Measurements from ENCODE around the gene PAX3.
"Not testable (repeated sequence)": the region's sequence is repeated elsewhere in the genome, so short reads cannot be mapped to it uniquely, and the experiment has no call there.

The PAX3 gene

DNA sequence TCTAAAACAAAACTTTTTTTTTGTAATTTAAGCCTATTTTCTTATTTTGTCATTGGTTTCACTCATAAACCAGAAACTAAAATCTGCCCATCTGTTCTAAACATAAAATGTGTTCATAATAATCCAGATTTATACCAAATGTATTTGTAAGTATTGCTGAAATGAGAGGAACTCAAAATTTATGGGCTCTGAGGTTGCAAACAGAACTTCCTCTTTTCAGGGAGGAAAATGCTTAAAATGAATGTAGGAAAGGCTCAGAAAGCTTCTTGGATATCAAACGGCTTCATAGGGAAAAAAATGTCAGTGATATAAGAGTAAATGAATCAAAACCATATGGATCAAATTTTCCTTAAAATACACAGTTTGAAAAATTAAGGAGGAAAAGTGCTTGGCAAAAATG is 83.9 kb downstream of the PAX3 start:
- no peak for DNase-seq (ENCODE audit: low read depth, low spot score)

DNA sequence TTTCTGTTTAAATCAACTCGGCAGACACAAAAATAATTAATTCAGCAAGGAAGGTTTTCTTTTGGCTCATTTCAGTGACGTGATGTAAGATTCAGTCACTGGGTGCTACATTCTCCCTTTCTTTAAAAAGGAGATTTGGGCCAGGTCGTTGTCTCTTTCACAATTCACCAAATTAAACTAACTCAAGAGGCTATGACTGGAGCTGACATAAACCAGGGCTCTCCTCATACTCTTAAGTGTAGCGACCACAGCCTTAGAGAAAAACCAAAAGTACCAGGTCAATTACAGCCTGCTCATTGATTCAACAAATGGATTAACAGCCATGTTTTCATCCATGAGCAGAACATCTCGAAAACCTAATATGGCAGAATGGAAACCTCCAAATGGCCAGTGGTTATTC is 85.7 kb downstream of the PAX3 start:
- DNase-seq (ENCODE audit: low read depth, low spot score) = no peak

DNA sequence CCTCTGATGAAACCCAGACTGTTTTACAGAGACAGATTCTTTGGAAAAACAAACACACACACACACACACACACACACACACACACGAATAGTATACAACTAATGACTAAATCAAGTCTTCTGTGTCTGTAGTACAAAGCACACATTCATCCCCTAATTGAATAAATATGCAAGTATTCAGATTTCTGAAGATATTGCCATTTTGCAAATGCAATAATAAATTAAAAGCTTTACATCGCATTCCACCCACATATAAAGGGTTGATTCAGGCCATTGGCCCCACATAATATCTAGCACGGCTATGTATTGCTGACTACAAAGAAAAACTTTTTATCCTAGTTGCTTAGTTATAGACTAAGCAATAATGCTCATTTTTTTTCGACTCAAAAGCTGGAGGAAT is 86.2 kb downstream of the PAX3 start:
- no peak for DNase-seq (ENCODE audit: low read depth, low spot score)

DNA sequence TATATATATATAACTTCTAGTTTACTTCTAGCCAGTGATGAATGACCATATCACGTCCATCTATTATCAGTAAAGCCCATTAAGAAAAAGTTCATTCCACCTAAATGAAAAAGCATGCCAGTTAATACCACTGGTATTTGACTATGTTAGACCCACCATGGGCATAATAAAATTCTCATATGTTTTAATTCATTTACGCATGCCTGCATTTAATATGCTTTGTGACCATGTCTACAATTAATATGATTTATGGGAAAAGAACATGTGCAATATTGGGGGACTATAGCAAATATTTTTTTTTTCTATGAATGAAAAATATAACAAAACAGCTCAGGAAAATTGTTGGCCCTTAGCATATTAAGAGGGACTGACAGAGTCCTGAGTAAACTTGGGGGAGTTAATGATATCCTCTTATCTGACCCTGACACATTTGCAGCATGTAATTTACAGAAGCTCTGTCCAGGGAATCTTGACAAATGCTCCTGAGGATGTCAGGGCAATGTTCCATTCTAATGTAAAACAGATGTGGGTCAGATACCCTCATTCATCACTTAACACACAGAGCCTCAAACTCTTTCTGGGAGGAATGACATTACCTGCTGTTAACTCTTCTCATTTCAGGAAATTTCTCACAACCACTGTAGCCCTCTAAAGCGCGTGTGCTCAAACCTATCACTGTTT is 90.6 kb downstream of the PAX3 start:
- no peak for DNase-seq (ENCODE audit: low read depth, low spot score)

DNA sequence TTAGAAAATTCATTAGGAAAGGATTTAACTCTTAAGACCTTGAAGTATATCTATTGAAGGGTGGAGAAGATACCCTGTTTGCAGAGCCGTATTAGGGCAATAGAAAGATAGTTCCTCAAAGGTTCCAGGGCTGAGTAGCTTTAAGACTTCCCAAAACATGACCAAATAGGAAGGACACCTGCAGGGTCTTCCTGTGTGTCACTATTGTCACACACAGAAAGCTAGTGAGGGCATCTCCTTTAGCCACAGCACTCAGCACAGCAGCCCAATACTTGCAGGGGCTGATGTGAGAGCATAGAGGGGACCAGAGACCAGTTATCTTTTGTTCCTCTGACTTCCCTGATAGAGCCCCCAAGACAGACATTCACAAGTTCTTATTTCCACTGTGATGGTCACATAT is 93.7 kb downstream of the PAX3 start:
- DNase-seq (ENCODE audit: low read depth, low spot score) = no peak

DNA sequence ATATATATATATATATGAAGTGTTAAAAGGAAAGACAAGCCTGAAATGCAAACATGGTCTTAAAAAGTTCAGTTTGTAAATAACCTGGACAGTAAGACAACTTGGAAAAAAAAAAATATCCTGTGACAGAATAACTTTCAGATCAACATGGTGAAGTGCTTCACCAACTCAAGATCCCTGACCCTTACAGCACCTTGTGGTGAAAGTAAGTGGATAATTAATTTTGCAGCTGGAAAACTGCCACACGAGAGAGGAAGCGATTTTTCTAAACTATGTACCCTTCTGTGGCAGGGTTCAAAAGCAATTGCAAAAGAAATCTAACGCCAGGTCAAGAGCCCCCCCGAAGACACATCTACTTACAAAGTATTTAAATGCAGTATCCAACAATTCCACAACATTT is 95.8 kb downstream of the PAX3 start:
- DNase-seq (ENCODE audit: low read depth, low spot score) = no peak

DNA sequence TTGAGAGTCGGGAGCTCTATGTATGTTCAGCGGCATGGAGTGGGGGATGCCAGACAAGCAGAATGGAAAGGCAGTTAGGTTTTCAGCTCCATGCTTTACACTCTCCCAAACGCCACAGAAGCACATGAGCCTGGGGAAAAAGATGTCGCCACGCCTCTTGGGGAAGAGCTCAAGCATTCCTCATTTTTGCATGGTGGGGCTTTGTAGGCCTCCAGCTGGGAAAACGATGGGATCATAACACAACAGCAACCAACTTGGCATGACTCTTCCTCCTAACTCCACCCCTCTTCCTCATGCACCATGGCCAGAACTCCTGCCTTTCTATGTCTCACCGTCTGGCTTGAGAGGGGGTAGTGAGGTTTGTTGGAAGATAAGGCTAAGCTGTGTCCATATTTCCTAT is 102.6 kb downstream of the PAX3 start:
- no peak for DNase-seq (ENCODE audit: low read depth, low spot score)

DNA sequence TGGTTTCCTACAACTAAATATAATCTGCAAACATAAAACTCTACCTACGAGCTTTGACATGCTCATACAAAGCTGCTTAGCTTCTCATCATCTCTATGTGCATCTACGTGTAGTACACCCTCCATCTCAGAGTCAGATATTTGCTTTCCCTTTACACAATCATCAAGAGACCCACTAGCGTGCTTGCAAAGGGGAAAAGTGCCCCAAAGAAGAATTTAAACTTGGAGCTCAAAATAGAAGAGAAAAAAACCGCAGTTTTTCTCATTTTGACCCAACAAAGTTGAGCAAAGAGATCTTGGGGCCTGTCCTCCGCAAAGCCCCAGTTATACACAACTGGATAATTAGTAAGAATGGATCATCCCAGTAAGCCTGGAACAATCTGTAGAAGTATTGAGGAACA is 104.1 kb downstream of the PAX3 start:
- DNase-seq (ENCODE audit: low read depth, low spot score) = no peak

DNA sequence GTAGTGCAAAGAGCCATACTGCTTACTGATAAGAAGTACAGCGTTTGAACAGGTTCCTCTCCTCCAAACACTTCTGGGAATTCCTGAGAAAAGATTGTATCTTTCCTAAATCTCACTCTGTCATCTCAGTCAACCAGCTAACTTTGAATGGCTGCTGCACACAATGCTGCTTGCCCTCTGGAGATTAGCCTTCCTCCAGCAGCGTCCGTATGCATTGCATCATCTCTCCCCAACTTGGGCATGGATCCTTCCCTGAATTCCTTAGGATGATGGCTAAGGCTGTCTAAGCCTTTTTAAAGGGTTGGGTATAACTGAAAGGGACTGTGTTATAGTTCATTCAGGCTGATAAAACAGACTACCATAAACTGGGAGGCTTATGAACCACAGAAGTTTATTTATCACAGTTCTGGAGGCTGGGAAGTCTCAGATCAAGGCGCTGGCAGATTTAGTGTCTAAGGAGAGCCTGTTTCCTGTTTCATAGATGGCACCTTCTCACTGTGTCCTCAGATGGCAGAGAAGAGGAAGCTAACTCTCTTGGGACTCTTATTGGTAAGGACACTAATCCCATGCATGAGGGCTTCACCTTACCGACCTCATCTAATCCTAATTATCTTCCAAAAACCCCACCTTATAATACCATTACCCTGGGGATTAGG is 105.3 kb downstream of the PAX3 start:
- no peak for DNase-seq (ENCODE audit: low read depth, low spot score)

DNA sequence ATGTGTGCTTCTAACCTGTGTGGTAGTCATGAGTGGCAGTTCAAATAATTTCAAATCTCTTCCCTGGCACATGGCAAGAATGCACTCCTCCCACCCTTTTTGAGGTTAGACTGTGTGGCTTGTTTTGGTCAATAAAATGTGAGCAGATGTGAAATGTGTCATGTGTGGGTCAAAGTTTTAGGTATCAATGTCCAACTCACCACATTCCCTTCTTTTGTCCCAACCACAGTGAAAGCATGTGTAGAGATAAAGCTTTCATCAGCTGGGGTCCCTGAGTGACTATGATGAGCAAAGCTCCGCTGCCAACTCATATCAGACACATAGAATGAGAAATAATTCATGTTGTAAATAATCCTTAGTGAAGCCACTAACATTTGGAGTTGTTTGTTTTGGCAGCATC is 118.2 kb downstream of the PAX3 start:
- DNase-seq (ENCODE audit: low read depth, low spot score) = no peak

DNA sequence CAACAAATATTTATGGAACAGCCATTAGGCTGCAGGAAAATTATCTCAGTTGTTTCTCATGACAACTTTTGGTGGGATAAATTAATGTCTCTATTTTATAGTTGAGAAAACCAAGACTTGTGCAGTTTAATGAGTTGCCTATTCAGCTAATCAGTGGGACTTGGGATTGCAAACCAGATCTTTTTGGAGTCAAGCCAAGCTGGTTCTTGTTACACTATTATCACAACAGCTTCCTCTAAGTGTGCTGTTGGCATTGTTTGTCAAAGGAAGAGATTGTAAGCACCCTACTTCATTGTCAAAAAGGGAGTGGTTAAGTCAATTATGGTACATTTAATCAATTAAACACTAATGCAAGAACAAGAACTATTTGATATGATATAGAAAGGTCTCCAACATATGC is 119.2 kb downstream of the PAX3 start:
- no peak for DNase-seq (ENCODE audit: low read depth, low spot score)

DNA sequence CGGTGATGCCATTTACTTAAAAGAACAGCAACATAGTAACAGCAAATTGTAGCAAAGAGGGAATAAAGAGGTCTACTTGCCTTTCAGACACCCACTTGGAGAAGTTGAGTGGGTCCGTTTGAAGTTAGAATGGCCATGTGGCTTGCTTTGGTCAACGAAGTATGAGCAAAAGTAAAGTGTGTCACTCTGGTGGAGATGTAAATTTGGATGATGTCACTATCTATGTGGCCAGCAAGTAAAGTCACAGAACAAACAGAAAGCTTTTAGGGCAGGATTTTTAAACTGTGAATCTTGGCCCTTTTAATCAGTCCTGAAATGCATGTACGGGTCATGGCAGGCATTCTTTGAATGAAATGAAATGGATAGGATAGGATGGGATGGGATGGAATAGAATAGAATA is 120.3 kb downstream of the PAX3 start:
- no peak for DNase-seq (ENCODE audit: low read depth, low spot score)

DNA sequence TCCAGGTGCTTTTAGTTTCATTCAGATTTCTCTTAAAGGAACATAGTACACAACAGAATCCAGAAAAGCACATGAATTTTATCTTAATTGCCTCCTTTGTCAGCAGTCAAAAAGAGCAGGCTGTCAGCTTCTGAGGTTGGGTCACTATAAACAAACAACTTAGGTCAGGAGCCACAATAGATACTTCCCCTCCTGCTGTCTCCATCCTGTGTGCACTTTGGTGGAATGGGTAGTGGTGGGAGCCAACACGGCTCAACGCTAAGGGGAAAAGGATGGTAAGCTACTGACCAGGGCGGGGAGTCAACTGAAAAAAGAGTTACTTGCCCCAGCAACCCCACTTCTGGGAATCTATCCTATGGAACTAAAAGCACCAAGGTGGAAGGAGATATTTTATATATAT is 121.9 kb downstream of the PAX3 start:
- DNase-seq (ENCODE audit: low read depth, low spot score) = no peak

DNA sequence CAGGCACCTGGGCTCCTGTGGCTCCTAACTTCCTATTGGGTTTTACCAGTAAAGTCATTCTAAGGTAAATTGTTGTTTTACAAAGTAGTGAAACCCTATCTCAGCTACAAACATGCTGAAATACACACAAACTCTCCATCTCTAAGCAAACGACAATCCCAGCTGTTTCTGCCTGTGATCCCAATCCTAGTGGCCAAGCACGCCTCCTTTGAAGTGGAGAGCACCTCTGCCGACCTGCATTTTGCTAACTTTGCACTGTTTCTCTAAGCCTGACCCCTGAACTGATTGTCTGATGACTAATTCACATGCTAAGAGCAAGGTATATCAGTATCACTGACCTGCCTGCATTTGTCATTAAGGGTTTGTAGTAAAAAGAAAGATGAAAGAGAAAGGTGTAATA is 124.3 kb downstream of the PAX3 start:
- DNase-seq (ENCODE audit: low read depth, low spot score) = no peak

DNA sequence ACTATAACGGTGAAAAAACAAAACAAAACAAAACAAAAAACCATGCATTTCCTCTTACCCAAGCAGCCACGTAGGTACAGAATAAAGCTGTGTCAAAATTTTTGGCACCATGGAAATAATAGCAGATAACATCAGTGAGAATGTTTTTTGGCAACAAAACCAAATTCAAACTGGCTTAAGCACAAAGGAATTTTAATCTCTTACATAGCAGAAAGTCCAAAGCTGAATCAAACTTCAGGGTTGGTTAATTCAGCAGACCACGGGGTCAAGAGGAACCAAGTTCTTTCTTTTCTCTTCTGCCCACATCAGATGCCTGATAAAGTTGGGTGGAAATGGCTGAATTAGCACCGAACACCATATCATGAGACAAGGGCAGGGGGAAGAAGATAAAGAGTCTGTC is 129.5 kb downstream of the PAX3 start:
- DNase-seq (ENCODE audit: low read depth, low spot score) = no peak

DNA sequence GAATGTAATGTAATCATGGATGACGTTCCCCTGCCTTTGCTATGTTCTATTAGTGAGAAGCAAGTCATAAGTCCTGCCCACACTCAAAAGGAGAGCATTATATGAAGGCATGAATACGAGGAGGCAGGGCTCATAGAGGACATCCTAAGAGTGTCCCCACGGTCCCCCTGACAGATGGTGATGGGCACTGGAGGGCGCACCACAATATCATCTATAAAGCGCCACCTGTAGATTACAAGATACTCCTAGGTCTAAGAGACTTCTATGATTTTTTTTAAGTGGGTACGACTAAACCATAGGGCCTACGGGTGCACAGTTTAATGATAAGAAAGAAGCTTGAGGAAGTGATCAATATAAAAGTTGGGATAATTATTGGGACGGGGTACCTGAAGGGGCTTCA is 131.0 kb downstream of the PAX3 start:
- no peak for DNase-seq (ENCODE audit: low read depth, low spot score)

DNA sequence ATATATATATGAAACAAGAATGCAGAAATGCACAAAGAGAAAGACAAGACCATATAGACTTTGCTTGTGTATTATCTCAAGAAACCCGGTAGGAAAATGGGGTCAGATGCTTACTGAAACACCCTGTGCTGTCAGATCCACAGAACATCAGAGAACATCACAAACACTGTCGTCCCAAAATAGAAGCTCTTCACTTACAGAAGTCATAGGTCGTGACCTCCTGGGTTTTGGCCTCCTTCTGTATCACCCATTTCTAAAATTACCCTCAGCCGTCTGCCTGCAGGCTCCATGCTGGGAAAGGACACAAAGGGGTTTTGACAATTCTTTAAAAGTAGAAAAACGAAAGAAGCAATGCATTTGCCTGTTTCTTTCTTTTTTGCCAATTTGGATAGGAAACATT is 137.9 kb downstream of the PAX3 start:
- no peak for DNase-seq (ENCODE audit: low read depth, low spot score)

DNA sequence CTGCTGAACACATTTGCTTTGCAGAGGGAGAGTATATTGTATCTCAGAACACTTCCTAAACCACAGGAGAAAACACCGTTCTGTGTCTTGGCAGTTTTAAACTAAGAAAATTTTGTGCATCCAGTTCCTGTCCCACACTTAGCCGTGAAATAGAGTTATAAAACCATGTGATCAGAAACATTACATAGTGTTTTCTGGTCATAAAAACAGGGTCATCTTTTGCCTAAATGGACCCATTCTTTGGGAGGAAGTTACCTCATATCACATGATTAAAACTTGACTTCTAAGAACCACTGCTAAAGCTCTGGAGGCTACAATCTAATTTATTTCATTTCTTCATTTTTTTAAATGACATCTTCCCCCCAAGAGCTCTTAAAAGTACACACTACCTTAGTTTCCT is 138.7 kb downstream of the PAX3 start:
- no peak for DNase-seq (ENCODE audit: low read depth, low spot score)

DNA sequence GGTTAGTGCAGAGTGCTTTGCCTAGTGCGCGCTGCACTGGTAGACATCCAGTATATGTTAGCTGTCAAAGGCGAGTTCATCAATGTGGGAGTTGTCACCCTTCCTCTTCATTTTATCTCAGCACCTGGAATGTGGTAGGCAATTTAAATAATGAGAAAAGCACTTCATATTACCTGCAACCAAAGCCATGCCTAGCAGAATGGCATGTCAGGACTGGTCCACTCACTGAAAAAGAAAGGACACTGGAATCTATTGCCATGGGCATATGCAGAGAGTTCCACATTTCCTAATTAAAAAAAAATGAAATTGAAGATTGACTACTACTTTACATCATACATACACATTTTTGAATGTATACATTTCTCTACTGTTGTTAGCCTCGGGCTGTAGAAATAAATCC is 139.6 kb downstream of the PAX3 start:
- DNase-seq (ENCODE audit: low read depth, low spot score) = no peak

DNA sequence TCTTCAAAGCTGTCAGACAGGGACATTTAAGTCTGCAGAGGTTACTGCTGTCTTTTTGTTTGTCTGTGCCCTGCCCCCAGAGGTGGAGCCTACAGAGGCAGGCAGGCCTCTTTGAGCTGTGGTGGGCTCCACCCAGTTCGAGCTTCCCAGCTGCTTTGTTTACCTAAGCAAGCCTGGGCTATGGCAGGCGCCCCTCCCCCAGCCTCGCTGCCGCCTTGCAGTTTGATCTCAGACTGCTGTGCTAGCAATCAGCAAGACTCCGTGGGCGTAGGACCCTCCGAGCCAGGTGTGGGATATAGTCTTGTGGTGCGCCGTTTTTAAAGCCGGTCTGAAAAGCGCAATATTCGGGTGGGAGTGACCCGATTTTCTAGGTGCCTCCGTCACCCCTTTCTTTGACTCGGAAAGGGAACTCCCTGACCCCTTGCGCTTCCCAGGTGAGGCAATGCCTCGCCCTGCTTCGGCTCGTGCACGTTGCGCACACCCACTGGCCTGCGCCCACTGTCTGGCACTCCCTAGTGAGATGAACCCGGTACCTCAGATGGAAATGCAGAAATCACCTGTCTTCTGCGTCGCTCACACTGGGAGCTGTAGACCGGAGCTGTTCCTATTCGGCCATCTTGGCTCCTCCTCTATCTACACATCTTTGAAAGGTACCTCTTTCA is 143.7 kb downstream of the PAX3 start:
- DNase-seq (ENCODE audit: low read depth, low spot score) = not testable (repeated sequence)
